Mammary epithelial cell (primary cell): ENCODE measurements around the gene OPA1.

Experiments
- EZH2 ChIP-seq: IDR thresholded peaks from 2 replicates; pipeline ENCODE4 v1.6.1; 2012; ENCODE audit warnings: low read length, inconsistent platforms, borderline replicate concordance
- TF ChIP-seq, protein P1 (sequence below), 2 donors: IDR thresholded peaks in 1 of 2; conservative IDR thresholded peaks in 1 of 2; 2 replicates each; pipeline ENCODE4 v1.5.1; 2011 to 2012; ENCODE audit warnings: inconsistent platforms in 2 of 2, low read length in 2 of 2, mild to moderate bottlenecking in 2 of 2, control low read depth in 1 of 2, low read depth in 1 of 2; ENCODE audit not compliant: insufficient read depth in 1 of 2; ENCODE audit errors: extremely low read depth in 1 of 2

DNA sequence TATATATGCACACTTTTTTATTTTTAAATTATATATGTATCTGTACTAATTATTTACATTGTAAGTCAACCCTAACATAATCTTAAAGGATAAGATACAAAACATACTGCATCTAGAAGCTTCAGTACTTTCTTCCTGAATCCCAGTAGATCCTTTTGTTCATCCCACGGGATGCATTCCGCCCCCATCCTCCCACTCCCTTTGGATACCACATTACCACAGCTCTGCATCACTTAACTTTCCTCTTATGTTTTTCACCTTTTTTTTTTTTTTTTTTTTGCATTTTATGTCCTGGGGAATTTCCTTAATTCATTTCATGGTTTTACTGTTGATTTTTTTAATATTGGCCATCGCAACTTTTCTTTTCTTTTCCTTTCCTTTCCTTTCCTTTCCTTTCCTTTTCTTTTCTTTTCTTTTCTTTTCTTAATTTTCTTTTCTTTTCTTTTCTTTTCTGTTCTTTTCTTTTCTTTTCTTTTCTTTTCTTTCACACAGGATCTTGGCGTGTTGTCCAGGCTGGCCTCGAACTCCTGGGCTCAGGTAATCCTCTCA, 3.0 kb downstream of the OPA1 start:
- TF ChIP-seq, protein P1, sequence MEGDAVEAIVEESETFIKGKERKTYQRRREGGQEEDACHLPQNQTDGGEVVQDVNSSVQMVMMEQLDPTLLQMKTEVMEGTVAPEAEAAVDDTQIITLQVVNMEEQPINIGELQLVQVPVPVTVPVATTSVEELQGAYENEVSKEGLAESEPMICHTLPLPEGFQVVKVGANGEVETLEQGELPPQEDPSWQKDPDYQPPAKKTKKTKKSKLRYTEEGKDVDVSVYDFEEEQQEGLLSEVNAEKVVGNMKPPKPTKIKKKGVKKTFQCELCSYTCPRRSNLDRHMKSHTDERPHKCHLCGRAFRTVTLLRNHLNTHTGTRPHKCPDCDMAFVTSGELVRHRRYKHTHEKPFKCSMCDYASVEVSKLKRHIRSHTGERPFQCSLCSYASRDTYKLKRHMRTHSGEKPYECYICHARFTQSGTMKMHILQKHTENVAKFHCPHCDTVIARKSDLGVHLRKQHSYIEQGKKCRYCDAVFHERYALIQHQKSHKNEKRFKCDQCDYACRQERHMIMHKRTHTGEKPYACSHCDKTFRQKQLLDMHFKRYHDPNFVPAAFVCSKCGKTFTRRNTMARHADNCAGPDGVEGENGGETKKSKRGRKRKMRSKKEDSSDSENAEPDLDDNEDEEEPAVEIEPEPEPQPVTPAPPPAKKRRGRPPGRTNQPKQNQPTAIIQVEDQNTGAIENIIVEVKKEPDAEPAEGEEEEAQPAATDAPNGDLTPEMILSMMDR (conservative IDR thresholded peaks at IDR 0.05 in 1 of 2, IDR thresholded peaks at IDR 0.05 in 1 of 2; ENCODE audit: extremely low read depth in 1 of 2, insufficient read depth in 1 of 2, low read depth in 1 of 2, low read length in 2 of 2): no peak
- TF ChIP-seq EZH2: no peak
